ENCODE data around the gene RPS6KC1.
"Not testable (repeated sequence)": the region's sequence is repeated elsewhere in the genome, so short reads cannot be mapped to it uniquely, and the experiment has no call there.

Gene RPS6KC1

GRCh38 chr1:213138391-213138790, 87.3 kb downstream of the RPS6KC1 start:
- POLR2A ChIA-PET, result no interaction called here
- TF ChIP-seq FOXM1 (IDR thresholded peaks at IDR 0.05; ENCODE audit: borderline replicate concordance), result no peak
- TF ChIP-seq, protein P1, sequence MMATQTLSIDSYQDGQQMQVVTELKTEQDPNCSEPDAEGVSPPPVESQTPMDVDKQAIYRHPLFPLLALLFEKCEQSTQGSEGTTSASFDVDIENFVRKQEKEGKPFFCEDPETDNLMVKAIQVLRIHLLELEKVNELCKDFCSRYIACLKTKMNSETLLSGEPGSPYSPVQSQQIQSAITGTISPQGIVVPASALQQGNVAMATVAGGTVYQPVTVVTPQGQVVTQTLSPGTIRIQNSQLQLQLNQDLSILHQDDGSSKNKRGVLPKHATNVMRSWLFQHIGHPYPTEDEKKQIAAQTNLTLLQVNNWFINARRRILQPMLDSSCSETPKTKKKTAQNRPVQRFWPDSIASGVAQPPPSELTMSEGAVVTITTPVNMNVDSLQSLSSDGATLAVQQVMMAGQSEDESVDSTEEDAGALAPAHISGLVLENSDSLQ (IDR thresholded peaks at IDR 0.05), result no peak
- TF ChIP-seq TARDBP (IDR thresholded peaks at IDR 0.05), result no peak
- no peak for TF ChIP-seq ELF4 (IDR thresholded peaks at IDR 0.05)
- TF ChIP-seq LEF1 (IDR thresholded peaks at IDR 0.05; ENCODE audit: borderline replicate concordance), result no peak
- no peak for TF ChIP-seq HDGF (IDR thresholded peaks at IDR 0.05; ENCODE audit: borderline replicate concordance)
- no peak for TF ChIP-seq BHLHE40 (IDR thresholded peaks at IDR 0.05; ENCODE audit: borderline replicate concordance)
- TF ChIP-seq CTBP1 (IDR thresholded peaks at IDR 0.05; ENCODE audit: borderline replicate concordance), result no peak
- TF ChIP-seq SUZ12 (IDR thresholded peaks at IDR 0.05), result no peak
- no peak for TF ChIP-seq ARNT (IDR thresholded peaks at IDR 0.05)
- no peak for TF ChIP-seq FOXK2 (IDR thresholded peaks at IDR 0.05)
- TF ChIP-seq L3MBTL2 (conservative IDR thresholded peaks at IDR 0.05), result no peak
- no peak for TF ChIP-seq NFRKB (IDR thresholded peaks at IDR 0.05)
- no peak for TF ChIP-seq SP1 (IDR thresholded peaks at IDR 0.05)
- no peak for TF ChIP-seq FOXA1 (IDR thresholded peaks at IDR 0.05)
- TF ChIP-seq ZNF384 (IDR thresholded peaks at IDR 0.05), result no peak
- CTCF ChIA-PET, result no interaction called here
- DNase-seq (ENCODE audit: extremely low spot score), result no peak

- ChIA-PET CTCF (no interaction called here), POLR2A (no interaction called here)
- TF ChIP-seq ELF4 (IDR thresholded peaks at IDR 0.05), result no peak
- TF ChIP-seq CTBP1 (IDR thresholded peaks at IDR 0.05; ENCODE audit: borderline replicate concordance), result no peak
- TF ChIP-seq, protein P1 (IDR thresholded peaks at IDR 0.05), result no peak
- no peak for TF ChIP-seq NFRKB (IDR thresholded peaks at IDR 0.05)
- no peak for DNase-seq (ENCODE audit: extremely low spot score)
These were observed 87.9 kb downstream of the RPS6KC1 start for GRCh38 chr1:213138892-213139291.

DNA sequence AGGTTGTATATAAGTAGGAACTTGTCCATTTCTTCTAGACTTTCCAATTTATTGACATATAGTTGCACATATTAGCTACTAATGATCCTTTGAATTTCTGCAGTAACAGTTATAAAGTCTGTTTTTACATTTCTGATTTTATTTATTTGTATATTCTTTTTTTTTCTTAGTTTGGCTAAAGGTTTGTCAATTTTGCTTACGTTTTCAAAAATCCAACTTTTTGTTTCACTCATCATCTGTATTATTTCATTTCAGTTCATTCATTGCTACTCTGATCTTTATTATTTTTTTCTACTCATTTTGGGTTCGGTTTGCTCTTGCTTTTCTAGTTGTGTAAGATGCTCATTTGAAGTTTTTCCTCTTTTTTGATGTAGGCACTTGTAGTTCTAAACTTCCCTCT, 97.9 kb downstream of the RPS6KC1 start:
- ChIA-PET CTCF (no interaction called here), POLR2A (no interaction called here)
- TF ChIP-seq, protein P1 (IDR thresholded peaks at IDR 0.05), result no peak
- no peak for TF ChIP-seq FOXA1 (IDR thresholded peaks at IDR 0.05)
- no peak for TF ChIP-seq TARDBP (IDR thresholded peaks at IDR 0.05)
- TF ChIP-seq HDGF (IDR thresholded peaks at IDR 0.05; ENCODE audit: borderline replicate concordance), result no peak
- no peak for TF ChIP-seq FOXK2 (IDR thresholded peaks at IDR 0.05)
- no peak for TF ChIP-seq CTBP1 (IDR thresholded peaks at IDR 0.05; ENCODE audit: borderline replicate concordance)
- TF ChIP-seq NFRKB (IDR thresholded peaks at IDR 0.05), result no peak
- no peak for TF ChIP-seq LEF1 (IDR thresholded peaks at IDR 0.05; ENCODE audit: borderline replicate concordance)
- no peak for TF ChIP-seq SP1 (IDR thresholded peaks at IDR 0.05)
- no peak for TF ChIP-seq SUZ12 (IDR thresholded peaks at IDR 0.05)
- no peak for TF ChIP-seq ZNF384 (IDR thresholded peaks at IDR 0.05)
- TF ChIP-seq ELF4 (IDR thresholded peaks at IDR 0.05), result no peak
- TF ChIP-seq ARNT (IDR thresholded peaks at IDR 0.05), result no peak
- DNase-seq (ENCODE audit: extremely low spot score), result no peak

GRCh38 chr1:213150090-213150489, 99.0 kb downstream of the RPS6KC1 start:
- DNase-seq (ENCODE audit: extremely low spot score); POLR2A ChIA-PET; CTCF ChIA-PET: not testable (repeated sequence)

DNA sequence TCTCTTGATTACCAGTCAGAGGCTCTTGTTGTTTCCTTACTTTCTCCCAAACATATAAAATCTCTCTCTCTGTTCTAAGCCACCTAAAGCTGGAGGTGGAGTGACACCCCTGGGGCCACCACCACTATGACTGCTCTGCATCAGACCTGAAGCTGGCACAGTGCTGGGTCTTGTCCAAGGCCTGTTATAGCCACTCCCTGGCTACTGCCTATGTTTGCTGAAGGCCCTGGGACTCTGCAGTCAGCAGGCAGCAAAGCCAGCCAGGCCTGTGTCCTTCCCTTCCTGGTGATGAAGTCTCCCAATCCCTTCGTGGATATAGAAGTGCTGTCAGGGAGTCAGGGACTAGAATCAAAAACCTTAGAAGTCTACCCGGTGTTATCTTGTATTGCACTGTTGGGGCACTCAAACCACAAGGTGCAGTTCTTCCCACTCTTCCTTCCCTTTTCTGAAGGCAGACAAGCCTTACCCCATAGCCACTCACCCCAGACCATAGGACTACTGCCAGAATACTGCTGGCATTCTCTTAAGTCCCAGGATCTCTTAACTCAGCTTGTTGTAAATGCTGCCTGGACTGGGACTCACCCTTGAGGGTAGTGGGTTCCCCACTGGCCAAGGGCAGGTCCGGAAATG, 103.1 kb downstream of the RPS6KC1 start:
- DNase-seq (ENCODE audit: extremely low spot score), result no peak
- ChIA-PET CTCF (no interaction called here), POLR2A (no interaction called here)
- no peak for TF ChIP-seq FOXM1 (IDR thresholded peaks at IDR 0.05; ENCODE audit: borderline replicate concordance)
- TF ChIP-seq ELF4 (IDR thresholded peaks at IDR 0.05), result no peak
- no peak for TF ChIP-seq ZNF384 (IDR thresholded peaks at IDR 0.05)
- TF ChIP-seq ARNT (IDR thresholded peaks at IDR 0.05), result no peak
- no peak for TF ChIP-seq HDGF (IDR thresholded peaks at IDR 0.05; ENCODE audit: borderline replicate concordance)
- TF ChIP-seq SUZ12 (IDR thresholded peaks at IDR 0.05), result no peak
- TF ChIP-seq LEF1 (IDR thresholded peaks at IDR 0.05; ENCODE audit: borderline replicate concordance), result no peak
- no peak for TF ChIP-seq TARDBP (IDR thresholded peaks at IDR 0.05)
- TF ChIP-seq, protein P1 (IDR thresholded peaks at IDR 0.05), result no peak
- no peak for TF ChIP-seq FOXA1 (IDR thresholded peaks at IDR 0.05)
- no peak for TF ChIP-seq BHLHE40 (IDR thresholded peaks at IDR 0.05; ENCODE audit: borderline replicate concordance)
- TF ChIP-seq SP1 (IDR thresholded peaks at IDR 0.05), result no peak

DNA sequence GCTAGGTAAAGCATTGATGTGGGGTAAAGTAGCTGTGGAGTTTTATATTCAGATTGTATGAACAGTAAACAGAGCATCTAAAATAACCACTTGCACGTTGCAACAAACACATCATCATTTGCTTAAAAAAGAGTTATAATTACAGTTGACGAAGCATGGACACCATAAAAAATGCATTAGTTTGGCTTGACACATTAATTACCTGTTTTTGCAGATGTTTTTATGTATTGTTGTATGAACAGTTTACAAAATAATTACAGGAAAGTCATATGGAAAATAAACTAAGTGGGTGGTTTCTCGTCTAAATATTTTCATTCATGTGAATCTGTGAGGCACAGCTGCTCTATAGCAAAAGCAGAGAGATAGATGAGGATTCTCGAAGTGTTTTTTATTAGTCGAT, 108.3 kb downstream of the RPS6KC1 start:
- no peak for DNase-seq (ENCODE audit: extremely low spot score)
- TF ChIP-seq L3MBTL2 (conservative IDR thresholded peaks at IDR 0.05) (no peak), SUZ12 (IDR thresholded peaks at IDR 0.05) (no peak), ELF4 (IDR thresholded peaks at IDR 0.05) (no peak), LEF1 (IDR thresholded peaks at IDR 0.05; ENCODE audit: borderline replicate concordance) (no peak), NFRKB (IDR thresholded peaks at IDR 0.05) (no peak), CTBP1 (IDR thresholded peaks at IDR 0.05; ENCODE audit: borderline replicate concordance) (no peak)
- ChIA-PET POLR2A (no interaction called here), CTCF (no interaction called here)

- CTCF ChIA-PET; POLR2A ChIA-PET; DNase-seq (ENCODE audit: extremely low spot score): not testable (repeated sequence)
These were observed 109.4 kb downstream of the RPS6KC1 start for GRCh38 chr1:213160442-213160841.

Measured in HEK293T (cell line).